Measurements from ENCODE around the gene ARID1B. TPM values are rescaled to one million over a fixed set of nuclear protein-coding genes. Genes with fewer than 3 reads are reported as not detected.

The ARID1B gene
- total RNA-seq, 1 donor from 2014 or later = 78.1 TPM

DNA sequence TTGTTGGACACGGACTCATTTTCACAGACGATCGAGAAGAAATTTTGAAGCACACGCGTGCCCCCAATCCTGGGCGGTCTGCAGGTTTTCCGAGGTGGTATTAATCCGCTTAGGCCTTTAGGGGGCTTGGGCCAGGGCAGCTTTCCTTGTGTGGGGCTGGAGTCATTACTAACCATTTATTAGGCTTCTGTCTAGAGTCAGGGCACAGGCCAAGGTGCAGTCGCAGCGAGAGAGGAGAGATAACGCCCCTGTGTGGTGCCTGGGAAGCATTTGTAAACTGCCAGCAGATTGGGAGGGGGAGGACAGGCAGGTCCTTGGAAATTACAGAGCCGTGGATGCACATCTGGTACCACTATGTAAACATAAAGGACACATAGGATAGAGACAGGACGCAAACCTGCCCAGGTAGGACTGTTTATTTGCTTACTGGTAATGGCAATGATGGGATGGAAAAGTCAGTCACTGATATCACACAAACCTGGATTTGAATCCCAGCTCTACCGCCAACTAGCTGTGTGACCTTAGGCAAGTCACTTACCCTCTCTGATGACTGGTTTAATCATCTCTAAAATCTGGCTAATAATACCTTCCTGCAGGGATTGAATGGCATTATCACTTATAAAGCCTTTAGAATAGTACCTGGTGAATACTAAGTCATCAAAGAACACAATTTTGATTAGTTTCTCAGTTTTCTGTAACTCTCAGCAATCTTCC, 469.8 kb downstream of the ARID1B start:
- Mint-ChIP-seq H3K27me3 (ENCODE audit: unreplicated experiment) (peaks cover 29% of the 10 kb centered on the region), H3K36me3 (ENCODE audit: unreplicated experiment) (peaks cover 2% of the 10 kb centered on the region), H3K27ac (ENCODE audit: unreplicated experiment) (no peak overlapping the region), H3K4me3 (ENCODE audit: unreplicated experiment) (no peak overlapping the region), H3K9me3 (ENCODE audit: unreplicated experiment) (peaks cover 5% of the 10 kb centered on the region), H3K4me1 (ENCODE audit: unreplicated experiment) (no peaks in the 10 kb centered on the region)
- TF ChIP-seq, protein P1, sequence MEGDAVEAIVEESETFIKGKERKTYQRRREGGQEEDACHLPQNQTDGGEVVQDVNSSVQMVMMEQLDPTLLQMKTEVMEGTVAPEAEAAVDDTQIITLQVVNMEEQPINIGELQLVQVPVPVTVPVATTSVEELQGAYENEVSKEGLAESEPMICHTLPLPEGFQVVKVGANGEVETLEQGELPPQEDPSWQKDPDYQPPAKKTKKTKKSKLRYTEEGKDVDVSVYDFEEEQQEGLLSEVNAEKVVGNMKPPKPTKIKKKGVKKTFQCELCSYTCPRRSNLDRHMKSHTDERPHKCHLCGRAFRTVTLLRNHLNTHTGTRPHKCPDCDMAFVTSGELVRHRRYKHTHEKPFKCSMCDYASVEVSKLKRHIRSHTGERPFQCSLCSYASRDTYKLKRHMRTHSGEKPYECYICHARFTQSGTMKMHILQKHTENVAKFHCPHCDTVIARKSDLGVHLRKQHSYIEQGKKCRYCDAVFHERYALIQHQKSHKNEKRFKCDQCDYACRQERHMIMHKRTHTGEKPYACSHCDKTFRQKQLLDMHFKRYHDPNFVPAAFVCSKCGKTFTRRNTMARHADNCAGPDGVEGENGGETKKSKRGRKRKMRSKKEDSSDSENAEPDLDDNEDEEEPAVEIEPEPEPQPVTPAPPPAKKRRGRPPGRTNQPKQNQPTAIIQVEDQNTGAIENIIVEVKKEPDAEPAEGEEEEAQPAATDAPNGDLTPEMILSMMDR (IDR thresholded peaks at IDR 0.05) = no peak
- no peak for DNase-seq (ENCODE audit: extremely low spot score, unreplicated experiment)

DNA sequence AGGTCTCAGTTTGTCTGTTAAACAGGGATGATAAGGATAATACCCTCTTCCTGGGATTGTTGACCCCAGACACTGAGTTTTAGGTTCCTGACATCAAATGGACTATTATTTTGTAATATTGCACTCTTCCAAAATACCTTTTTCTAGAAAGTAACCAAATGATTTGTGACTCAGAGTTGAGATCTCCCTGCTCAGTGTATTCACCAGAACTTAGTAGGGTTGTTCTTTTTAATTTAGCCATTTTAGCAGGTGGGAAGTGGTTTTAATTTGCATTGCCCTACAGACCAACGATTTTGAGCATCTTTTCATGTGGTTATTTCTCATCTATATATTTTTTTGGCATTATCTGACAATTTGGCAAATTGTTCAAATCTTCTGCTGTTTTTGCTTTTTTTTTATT, 471.1 kb downstream of the ARID1B start:
- Mint-ChIP-seq H3K4me3 (ENCODE audit: unreplicated experiment) (no peak overlapping the region), H3K9me3 (ENCODE audit: unreplicated experiment) (peaks cover 5% of the 10 kb centered on the region), H3K27ac (ENCODE audit: unreplicated experiment) (no peak overlapping the region), H3K36me3 (ENCODE audit: unreplicated experiment) (peaks cover 2% of the 10 kb centered on the region), H3K4me1 (ENCODE audit: unreplicated experiment) (no peaks in the 10 kb centered on the region), H3K27me3 (ENCODE audit: unreplicated experiment) (peaks cover 33% of the 10 kb centered on the region)
- TF ChIP-seq, protein P1 (IDR thresholded peaks at IDR 0.05) = no peak
- DNase-seq (ENCODE audit: extremely low spot score, unreplicated experiment) = no peak

DNA sequence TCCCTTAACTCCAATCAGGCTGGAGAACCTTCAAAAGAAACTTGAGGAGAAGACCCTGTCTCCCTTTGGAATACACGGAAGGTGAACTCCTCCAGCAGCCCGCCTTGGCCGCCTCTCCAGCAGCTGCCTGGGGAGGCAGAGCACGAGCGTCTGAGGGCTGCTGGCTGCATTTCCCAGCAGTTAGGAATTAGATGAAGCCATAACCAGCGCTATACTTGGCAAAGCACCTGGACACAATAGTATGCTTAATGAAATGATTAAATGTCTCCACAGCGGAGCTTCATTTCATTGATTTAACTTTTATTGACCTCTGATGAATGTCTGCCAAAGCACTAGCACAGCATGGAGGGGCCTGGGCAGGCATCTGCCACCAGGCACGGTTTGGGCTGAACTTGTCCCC, 472.6 kb downstream of the ARID1B start:
- no peak for DNase-seq (ENCODE audit: extremely low spot score, unreplicated experiment)
- H3K36me3 Mint-ChIP-seq (ENCODE audit: unreplicated experiment) = peaks cover 2% of the 10 kb centered on the region
- TF ChIP-seq, protein P1 (IDR thresholded peaks at IDR 0.05) = no peak
- no peak overlapping the region for H3K27ac Mint-ChIP-seq (ENCODE audit: unreplicated experiment)
- peaks cover 40% of the 10 kb centered on the region for H3K27me3 Mint-ChIP-seq (ENCODE audit: unreplicated experiment)
- H3K9me3 Mint-ChIP-seq (ENCODE audit: unreplicated experiment) = peaks cover 5% of the 10 kb centered on the region
- no peaks in the 10 kb centered on the region for H3K4me1 Mint-ChIP-seq (ENCODE audit: unreplicated experiment)
- H3K4me3 Mint-ChIP-seq (ENCODE audit: unreplicated experiment) = no peak overlapping the region

DNA sequence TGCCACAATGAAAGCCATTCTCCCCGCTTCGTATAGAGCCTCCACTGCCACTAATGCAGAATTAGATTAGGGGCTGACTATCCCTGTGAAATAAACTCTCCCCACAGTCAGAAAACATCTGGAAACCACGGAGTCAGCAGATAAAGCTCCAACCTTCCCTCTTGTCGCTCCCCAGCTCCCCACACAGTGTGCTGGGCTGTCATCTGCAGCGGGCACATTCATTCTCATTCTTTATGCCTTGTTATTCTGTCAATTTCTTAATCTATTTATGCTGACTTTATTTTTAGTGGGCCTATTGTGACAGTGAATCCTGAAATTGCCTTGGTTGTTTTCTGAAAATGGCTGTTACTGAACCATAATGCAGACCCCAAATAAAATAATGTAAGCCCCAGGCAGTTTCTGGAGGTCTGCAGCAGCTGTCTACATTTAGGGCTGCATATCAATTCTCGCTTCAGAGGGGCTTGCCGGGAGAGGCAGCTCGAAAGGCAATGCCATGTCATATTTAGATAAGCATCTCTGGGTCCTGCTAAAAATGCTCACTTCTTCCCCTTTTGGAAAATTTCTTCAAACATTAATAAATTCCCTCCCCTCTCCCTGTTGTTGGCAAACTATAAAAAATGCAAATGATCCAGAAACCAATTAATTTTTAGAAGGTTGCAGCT, 474.5 kb downstream of the ARID1B start:
- Mint-ChIP-seq H3K27ac (ENCODE audit: unreplicated experiment) (no peak overlapping the region), H3K36me3 (ENCODE audit: unreplicated experiment) (peaks cover 2% of the 10 kb centered on the region), H3K27me3 (ENCODE audit: unreplicated experiment) (peaks cover 57% of the 10 kb centered on the region), H3K4me3 (ENCODE audit: unreplicated experiment) (no peak overlapping the region), H3K9me3 (ENCODE audit: unreplicated experiment) (peaks cover 5% of the 10 kb centered on the region), H3K4me1 (ENCODE audit: unreplicated experiment) (no peaks in the 10 kb centered on the region)
- no peak for DNase-seq (ENCODE audit: extremely low spot score, unreplicated experiment)
- TF ChIP-seq, protein P1 (IDR thresholded peaks at IDR 0.05) = no peak

DNA sequence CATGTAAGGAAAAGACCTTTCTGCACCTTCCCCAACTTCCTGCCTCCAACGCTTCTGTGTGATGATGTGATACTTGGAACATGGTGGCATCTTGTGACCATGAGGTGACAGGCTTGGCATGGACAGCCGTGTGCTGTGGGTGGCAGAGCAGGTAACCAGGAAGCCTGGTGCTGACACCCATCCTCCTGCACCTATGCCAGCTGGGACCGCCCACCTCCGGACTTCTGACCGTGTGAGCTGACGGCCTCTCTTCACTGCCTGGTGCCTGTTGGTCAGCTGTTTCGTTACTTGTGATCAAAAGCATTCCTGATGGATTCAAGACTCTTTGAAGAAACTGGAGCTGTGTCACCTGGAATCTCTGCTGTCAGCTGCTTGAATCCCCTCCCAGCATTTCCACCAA, 475.8 kb downstream of the ARID1B start:
- Mint-ChIP-seq H3K4me3 (ENCODE audit: unreplicated experiment) (no peak overlapping the region), H3K27ac (ENCODE audit: unreplicated experiment) (no peak overlapping the region), H3K27me3 (ENCODE audit: unreplicated experiment) (peaks cover 62% of the 10 kb centered on the region), H3K36me3 (ENCODE audit: unreplicated experiment) (peaks cover 2% of the 10 kb centered on the region), H3K9me3 (ENCODE audit: unreplicated experiment) (peaks cover 5% of the 10 kb centered on the region), H3K4me1 (ENCODE audit: unreplicated experiment) (no peaks in the 10 kb centered on the region)
- TF ChIP-seq, protein P1 (IDR thresholded peaks at IDR 0.05) = no peak
- DNase-seq (ENCODE audit: extremely low spot score, unreplicated experiment) = no peak

All from osteocyte (in vitro differentiated cells).